ENCODE results near the gene FCHSD2. TPM values are rescaled to one million over a fixed set of nuclear protein-coding genes. Genes with fewer than 3 reads are reported as not detected.

The FCHSD2 gene
- total and polyA plus RNA-seq, 2 of the 13 experiments (the other 11 are each of a cell fraction or from before 2014, with no cell fraction given) = 20.5 to 24.8 TPM

DNA sequence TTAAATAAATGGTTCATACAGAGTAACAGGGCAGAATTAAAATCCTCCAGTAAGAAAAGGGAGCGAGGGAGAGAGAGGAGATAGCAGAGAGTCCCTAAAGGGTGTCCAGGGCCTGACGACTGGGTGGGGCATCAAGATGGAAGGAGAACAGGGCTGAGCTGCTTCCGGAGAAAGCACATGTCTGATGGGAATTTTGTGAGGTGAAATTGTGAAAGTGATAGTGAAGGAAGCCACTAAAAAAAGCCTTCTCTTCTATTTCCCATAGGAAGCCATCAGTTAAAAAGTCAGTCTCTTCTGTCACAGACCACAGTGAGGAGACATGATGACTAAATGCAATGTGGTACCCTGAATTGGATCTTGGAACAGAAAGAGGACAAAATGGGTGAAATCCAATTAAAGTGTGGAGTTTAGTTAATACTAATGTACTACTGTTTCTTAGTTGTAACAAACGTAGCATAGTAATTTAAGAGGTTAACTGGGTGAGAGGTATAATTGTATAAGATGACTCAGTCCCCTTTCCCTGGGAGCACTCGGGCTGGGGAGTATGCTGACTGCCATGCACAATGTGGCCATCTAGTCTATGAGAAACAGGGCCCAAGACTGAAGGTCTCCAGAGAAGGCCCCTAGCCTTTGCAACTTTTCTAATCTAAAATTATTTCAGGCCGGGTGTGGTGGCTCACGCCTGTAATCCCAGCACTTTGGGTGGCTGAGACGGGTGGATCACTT is 29.5 kb upstream of the FCHSD2 start:
- no TSS peak for BruUV-seq (replicated peaks)
- TF ChIP-seq GABPA (IDR thresholded peaks at IDR 0.05; ENCODE audit: low read depth, low read length) (no peak), GABPA (CRISPR knock-in tag; IDR thresholded peaks at IDR 0.05; ENCODE audit: low read depth) (no peak), ZNF558 (CRISPR knock-in tag; IDR thresholded peaks at IDR 0.05; ENCODE audit: borderline replicate concordance) (no peak), PPARG (CRISPR knock-in tag; conservative IDR thresholded peaks at IDR 0.05) (0 out of 2 replicates have a peak, but pooled peaks have one; percentile 18)
- Histone ChIP-seq H3K27me3 (ENCODE audit: control insufficient read depth in 1 of 2, insufficient read depth in 2 of 2, low read length in 2 of 2) (no peaks in the 10 kb centered on the region), H3K4me2 (ENCODE audit: low read depth, low read length) (no peak overlapping the region), H3K27ac (ENCODE audit: extremely low read length, insufficient read depth, low read length) (no peak overlapping the region), H3K79me2 (ENCODE audit: insufficient read depth, low read length) (no peaks in the 10 kb centered on the region), H3K9me3 (ENCODE audit: low read length) (no peaks in the 10 kb centered on the region), H3K36me3 (replicated peaks in 1 of 2; ENCODE audit: control insufficient read depth in 1 of 2, insufficient read depth in 2 of 2, low read length in 2 of 2) (no peaks in the 10 kb centered on the region), H3K4me3 (replicated peaks in 1 of 3; ENCODE audit: insufficient read depth in 1 of 3, low read depth in 2 of 3, low read length in 3 of 3) (no peak overlapping the region), H3K9ac (ENCODE audit: insufficient read depth, low read depth, low read length) (no peak overlapping the region), H2AFZ (ENCODE audit: low read length) (no peak overlapping the region), H4K20me1 (ENCODE audit: insufficient read depth, low read length) (no peaks in the 10 kb centered on the region), H3K4me1 (ENCODE audit: insufficient read depth, low read length) (peaks cover 100% of the 10 kb centered on the region)
- no peak for FAIRE-seq
- ChIA-PET CTCF (ENCODE audit: low intra/inter-chr PET ratio, low total read pairs) (no interaction called here), POLR2A (interaction anchor here (2.8 to 4.0 kb wide), 2 partner anchors 13 to 28 kb away, joined by 40 to 49 read pairs; partner anchors contain the start of gene FCHSD2)
- no peak for DNase-seq (ENCODE audit: low spot score)
- in situ Hi-C loops (cut with HindIII; ENCODE audit: extremely low pct_ligation_motif_present, low pct_unique_long_range_greater_than_20kb) (no loop called here), intact Hi-C loops (cut with micrococcal nuclease; ENCODE audit: unreplicated experiment) (loop anchor here (10.0 kb wide), 1 partner anchor 47 kb away; no protein-coding TSS in a partner anchor)
- no peak for ATAC-seq
- WGBS (ENCODE audit: low lambda C conversion rate) = 92% methylated on average over 8 of the region's 8 CpGs

DNA sequence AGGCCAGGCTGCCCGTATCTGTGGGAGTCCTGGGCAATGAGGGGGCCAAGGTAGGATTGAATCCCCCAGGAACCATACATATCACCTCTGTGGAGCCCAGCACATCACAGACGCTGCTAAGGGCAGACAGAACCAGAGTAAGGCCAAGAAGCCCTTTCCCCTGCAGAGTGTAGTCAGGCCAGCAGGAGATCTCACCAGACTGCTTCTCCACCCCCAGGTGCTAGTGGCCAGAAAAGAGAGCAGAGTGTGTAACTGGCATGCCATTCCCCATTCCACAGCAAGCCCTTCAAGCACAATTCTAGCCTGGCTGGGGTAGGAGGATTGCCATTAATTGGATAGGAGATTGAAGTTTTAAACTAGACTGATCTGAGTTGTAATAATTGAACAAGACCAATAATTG is 28.0 kb upstream of the FCHSD2 start:
- H3K9ac ChIP-seq (ENCODE audit: insufficient read depth, low read depth, low read length) = no peak overlapping the region
- BruUV-seq (replicated peaks) = no TSS peak
- ChIA-PET CTCF (ENCODE audit: low intra/inter-chr PET ratio, low total read pairs) (no interaction called here), POLR2A (interaction anchor here (4.0 to 4.6 kb wide), 2 partner anchors 12 to 27 kb away, joined by 49 to 51 read pairs; partner anchors contain the start of gene FCHSD2)
- no peaks in the 10 kb centered on the region for H3K9me3 ChIP-seq (ENCODE audit: low read length)
- FAIRE-seq (peak; percentile 18), ATAC-seq (peak; percentile 45), DNase-seq (ENCODE audit: low spot score) (no peak)
- no peaks in the 10 kb centered on the region for H3K27me3 ChIP-seq (ENCODE audit: control insufficient read depth in 1 of 2, insufficient read depth in 2 of 2, low read length in 2 of 2)
- WGBS (ENCODE audit: low lambda C conversion rate) = 50% methylated on average over 2 of the region's 2 CpGs
- peaks cover 98% of the 10 kb centered on the region for H3K4me1 ChIP-seq (ENCODE audit: insufficient read depth, low read length)
- H3K79me2 ChIP-seq (ENCODE audit: insufficient read depth, low read length) = no peaks in the 10 kb centered on the region
- in situ Hi-C loops (cut with HindIII; ENCODE audit: extremely low pct_ligation_motif_present, low pct_unique_long_range_greater_than_20kb) = no loop called here
- no peak overlapping the region for H3K4me2 ChIP-seq (ENCODE audit: low read depth, low read length)
- intact Hi-C loops (cut with micrococcal nuclease; ENCODE audit: unreplicated experiment) = loop anchor here (10.0 kb wide), 1 partner anchor 45 kb away; no protein-coding TSS in a partner anchor
- no peak overlapping the region for H2AFZ ChIP-seq (ENCODE audit: low read length)
- no peaks in the 10 kb centered on the region for H4K20me1 ChIP-seq (ENCODE audit: insufficient read depth, low read length)
- no peak overlapping the region for H3K27ac ChIP-seq (ENCODE audit: extremely low read length, insufficient read depth, low read length)
- no peak overlapping the region for H3K4me3 ChIP-seq (replicated peaks in 1 of 3; ENCODE audit: insufficient read depth in 1 of 3, low read depth in 2 of 3, low read length in 3 of 3)
- H3K36me3 ChIP-seq (replicated peaks in 1 of 2; ENCODE audit: control insufficient read depth in 1 of 2, insufficient read depth in 2 of 2, low read length in 2 of 2) = no peaks in the 10 kb centered on the region
- TF ChIP-seq CBX5 (CRISPR knock-in tag; IDR thresholded peaks at IDR 0.05; ENCODE audit: borderline replicate concordance) (no peak), KLF16 (CRISPR knock-in tag; IDR thresholded peaks at IDR 0.05) (no peak), REPIN1 (CRISPR knock-in tag; IDR thresholded peaks at IDR 0.05; ENCODE audit: borderline replicate concordance, low read depth) (no peak), ZGPAT (CRISPR knock-in tag; IDR thresholded peaks at IDR 0.05) (no peak), SKI (IDR thresholded peaks at IDR 0.05; ENCODE audit: partially characterized antibody) (no peak), DNMT3B (CRISPR knock-in tag; conservative IDR thresholded peaks at IDR 0.05) (no peak), ZSCAN25 (CRISPR knock-in tag; IDR thresholded peaks at IDR 0.05) (no peak), ZNF543 (CRISPR knock-in tag; IDR thresholded peaks at IDR 0.05) (no peak), GABPB1 (CRISPR knock-in tag; IDR thresholded peaks at IDR 0.05) (no peak), ELF1 (CRISPR knock-in tag; IDR thresholded peaks at IDR 0.05) (no peak), IRF2 (CRISPR knock-in tag; IDR thresholded peaks at IDR 0.05) (no peak), ZNF343 (CRISPR knock-in tag; IDR thresholded peaks at IDR 0.05) (no peak), TEF (CRISPR knock-in tag; IDR thresholded peaks at IDR 0.05) (no peak)
